NCI-H1417 treated with DMSO at 0.1 percent for 48 hours (cell line): ENCODE measurements around the gene CMTM8.
"Not testable (repeated sequence)": the region's sequence is repeated elsewhere in the genome, so short reads cannot be mapped to it uniquely, and the experiment has no call there.

Experiments used
- DNase-seq: peaks from one replicate; lab custom pipeline; 2025; lab: John Stamatoyannopoulos, UW

Gene CMTM8

DNA sequence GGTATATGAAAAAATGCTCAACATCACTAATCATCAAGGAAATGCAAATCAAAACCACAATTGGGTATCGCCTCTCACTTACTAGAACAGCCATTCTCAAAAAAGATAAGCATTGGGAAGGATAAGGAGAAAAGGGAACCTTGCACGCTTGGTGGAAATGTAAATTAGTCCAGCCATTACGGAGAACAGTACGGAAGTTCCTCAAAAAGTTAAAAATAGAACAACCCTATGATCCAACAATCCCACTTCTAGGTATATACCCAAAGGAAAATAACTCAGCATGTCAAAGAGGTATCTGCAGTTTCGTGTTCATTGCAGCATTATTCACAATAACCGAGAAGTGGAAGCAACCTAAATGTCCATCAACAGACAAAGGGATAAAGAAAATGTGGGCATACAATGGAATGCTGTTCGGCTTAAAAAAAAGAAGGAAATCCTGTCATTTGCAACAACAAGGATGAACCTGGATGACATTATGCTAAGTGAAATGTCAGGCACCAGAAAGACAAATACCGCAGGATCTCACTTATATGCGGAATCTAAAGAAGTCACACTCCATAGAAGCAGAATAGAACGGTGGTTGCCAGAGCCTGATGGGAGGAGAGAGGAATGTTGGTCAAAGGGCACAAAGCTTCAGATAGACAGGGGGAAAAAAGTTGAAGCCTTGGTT lies 141.5 kb downstream of the CMTM8 start:
- no peak for DNase-seq

DNA sequence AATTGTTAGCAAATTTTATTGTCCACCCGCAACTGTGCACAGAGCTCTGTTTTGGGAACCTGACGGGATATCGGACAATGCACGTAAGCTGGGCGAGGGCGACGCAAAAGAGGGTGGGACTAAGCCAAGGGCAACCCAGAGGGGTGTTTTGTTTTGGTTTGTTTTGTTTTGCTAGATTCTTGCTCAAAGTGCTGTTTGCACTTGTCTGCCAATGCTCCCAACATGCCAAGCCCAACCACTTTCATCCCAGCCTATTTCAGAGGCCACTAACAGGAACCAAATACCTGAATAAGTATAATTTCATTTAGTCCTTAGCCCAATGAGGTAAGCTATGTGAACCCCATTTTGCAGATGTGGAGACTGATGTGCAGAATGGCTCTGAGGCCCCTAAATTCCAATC lies 143.4 kb downstream of the CMTM8 start:
- DNase-seq: no peak

DNA sequence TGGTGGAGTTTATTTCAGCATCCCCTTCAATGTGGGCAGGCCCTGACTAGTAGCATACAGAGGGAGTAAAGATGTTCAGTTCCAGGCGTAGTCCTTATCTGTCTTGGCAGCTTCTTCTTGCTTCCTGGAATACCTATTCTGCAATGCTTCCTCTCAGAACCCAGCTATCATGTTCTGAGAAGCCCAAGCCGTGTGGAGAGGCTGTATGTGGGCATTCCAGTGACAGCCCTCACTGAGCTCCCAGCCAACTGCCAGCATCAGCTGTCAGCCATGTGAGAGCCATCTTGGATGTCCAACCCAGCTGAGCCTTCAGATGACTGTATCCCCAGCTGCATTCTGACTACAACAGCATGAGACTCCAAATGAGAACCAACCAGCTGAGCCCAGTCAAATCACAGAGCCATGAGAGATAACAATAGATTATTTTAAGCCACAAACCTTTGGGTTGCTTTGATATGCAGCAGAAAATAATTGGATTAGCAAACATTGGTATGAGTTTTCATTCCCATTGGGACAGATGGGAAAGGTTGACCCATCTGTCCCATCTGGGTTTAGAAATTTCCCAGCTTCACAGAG lies 144.7 kb downstream of the CMTM8 start:
- no peak for DNase-seq

DNA sequence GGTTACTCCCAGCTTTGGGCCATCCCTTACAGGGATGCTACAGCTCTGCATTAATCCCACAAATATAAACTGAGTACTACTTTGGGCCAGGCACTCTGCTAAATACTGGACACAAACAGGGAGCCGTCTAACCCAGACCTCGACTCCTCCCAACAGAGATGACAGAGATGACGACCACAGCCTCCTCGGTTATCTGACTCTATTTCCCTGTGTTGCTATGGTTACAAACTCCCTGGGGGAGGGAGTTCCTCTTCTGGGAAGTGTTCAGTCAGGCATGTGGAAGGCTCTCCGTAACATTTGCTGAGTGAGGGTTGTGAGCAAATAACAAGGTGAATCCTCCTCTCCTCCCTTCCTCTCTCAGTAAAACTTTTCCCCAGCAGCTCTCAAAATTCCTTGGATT lies 146.5 kb downstream of the CMTM8 start:
- no peak for DNase-seq

DNA sequence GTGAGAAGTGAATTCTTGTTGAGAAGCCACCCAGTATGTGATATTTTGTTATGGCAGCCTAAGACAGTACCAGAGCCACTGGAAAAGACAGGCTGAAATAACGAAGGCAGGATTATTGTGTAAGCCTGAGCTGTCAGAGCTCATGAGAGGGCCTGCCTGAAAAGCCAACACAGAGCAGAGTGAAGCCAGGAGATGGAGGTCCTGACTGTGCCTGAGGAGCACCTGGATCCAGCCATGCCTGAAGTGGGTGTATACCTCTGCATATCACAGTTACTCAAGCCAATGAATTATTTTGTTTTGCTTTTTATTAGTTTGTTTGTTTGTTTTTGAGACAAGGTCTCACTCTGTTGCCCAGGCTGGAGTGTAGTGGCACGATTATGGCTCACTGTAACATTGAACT lies 149.0 kb downstream of the CMTM8 start:
- DNase-seq: no peak

DNA sequence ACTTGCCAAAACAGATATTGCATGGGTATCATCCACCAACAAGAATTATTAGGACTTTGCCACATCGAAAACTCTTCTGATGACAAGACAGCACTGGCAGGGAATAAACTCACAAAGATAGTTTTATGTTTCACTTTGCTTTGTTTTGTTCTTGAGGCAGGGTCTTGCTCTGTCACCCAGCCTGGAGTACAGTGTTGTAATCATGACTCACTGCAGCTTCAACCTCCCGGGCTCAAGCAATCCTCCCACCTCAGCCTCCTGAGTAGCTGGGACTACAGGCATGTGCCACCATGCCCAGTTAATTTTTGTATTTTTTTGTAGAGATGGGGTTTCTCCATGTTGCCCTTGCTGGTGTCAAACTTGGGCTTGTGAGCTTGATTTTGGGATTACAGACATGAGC lies 151.1 kb downstream of the CMTM8 start:
- DNase-seq: not testable (repeated sequence)

DNA sequence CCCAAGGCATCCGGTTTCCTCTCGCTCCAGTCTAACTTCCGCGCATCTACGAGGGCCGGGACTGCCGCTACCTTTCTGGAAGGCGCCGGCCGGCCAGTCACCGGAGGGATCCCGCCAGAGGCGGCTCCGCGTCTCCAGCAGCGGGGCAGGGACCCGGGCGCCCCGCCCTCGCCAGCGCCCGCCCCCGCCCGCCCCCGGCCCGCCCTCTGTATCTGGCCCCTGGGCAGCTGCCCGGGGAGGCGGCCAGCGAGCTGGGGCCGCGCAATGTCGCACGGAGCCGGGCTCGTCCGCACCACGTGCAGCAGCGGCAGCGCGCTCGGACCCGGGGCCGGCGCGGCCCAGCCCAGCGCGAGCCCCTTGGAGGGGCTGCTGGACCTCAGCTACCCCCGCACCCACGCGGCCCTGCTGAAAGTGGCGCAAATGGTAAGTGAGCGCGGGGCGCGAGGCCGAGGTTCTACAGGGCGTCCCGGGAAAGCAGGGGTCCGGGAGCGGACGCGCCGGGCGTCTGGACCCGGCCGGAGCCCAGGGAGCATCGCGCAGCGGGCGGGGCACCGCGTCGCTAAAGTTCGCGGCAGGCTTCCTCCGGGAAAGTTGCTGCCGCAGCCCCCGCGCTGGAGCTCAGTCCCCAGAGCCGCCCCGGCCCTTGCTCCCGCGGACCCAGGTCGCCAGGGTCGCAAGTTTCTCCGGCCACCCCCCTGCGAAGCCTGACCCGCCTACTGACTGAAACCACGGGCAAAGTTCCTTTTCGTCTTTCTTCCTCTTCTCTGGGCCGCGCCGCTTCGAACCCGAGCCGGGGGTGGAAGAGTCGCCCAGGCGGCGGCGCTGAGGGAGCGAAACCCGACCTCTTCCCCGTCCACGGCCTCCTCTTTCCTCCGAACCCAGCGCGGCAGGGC lies 153.4 kb downstream of the CMTM8 start, which contains the start of gene CMTM7:
CMTM7 (plus strand) TSS at position 211 of the 893 bp plus-strand sequence; CDS start at position 265, 54 bp downstream.
- DNase-seq: no peak

DNA sequence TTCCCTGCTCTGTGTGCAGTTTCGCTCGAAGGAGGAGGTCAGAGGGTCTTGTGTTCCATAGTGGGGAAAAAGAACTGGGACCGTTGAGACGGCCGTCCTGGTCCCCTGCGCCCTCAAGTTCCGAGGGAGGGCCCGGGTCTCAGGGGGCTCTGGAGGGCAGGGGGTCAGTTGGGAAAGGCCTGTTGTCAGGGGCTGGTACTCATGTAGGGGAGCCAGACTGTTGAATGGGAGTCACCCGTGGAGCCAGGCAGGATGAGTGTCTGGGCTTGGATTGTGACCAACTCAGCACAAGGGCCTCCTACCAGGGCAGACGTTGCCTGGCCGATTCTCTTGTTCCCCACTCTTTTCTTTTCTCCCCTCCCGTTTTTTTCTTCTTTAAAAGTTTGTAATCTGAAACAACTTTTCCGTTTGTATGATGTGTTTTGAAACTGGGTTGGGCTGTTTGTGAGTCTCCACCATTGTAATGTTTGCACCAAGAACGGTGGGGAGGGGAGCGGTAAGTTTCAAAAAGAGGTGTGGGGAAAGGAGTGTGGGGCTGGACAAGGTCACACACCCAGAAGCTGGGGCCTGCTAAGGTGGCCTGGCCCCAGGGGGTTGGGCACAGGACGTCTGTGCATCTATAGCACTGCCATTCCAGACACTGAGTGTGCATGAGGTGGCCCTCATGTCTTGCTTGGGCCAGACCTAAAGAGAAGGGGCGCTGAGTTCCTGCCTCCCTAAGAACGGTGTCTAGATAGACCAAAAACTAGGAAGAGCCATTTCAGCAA lies 154.2 kb downstream of the CMTM8 start:
- DNase-seq: no peak

DNA sequence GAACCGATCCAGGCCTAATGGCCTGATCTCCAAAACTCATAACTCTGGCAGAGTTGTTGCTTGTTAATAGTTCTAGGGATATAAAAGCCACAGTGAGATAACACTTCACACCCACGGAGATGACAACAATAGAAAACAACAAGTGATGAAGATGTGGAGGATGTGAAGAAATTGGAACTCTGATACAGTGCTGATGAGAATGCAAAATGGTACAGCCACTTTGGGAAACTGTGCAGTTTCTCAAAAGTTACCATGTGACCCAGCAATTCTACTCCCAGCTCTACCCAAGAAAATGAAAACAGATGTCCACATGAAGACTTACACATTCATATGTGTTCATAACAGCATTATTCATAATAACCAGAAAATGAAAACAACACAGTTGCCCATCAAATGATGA lies 157.0 kb downstream of the CMTM8 start:
- DNase-seq: no peak

DNA sequence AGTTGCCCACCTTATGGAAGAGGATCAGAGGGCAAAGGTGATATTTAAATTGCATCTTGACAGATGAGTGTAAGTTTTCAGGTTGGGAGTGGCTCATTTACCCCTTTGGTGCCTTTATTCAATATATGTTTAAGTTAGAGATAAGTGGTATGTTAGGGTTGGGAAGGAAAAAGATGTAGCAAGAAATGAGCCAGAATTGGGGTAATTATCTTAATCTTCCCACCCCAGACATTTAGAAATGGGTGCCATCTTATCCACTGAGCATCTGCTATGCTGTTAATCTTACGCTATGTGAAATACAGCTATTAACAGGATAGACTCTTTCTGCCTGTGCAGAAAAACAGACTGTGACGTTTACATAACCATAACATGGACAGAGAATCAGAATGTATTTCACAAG lies 159.5 kb downstream of the CMTM8 start:
- no peak for DNase-seq

DNA sequence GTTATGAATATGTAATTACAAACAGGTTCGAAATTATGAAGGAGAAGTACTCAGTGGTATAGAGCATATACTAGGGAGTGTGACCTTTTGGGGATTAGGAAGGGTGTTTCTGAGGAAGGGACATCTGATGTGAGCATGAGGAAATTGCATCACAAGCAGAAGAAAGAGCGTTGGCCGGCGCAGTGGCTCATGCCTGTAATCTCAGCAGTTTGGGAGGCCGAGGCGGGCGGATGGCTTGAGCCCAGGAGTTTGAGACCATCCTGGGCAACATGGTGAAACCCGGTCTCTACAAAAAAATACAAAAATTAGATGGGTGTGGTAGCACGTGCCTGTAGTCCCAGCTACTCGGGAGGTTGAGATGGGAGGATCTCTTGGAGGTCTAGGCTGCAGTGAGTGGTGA lies 160.1 kb downstream of the CMTM8 start:
- DNase-seq: no peak

DNA sequence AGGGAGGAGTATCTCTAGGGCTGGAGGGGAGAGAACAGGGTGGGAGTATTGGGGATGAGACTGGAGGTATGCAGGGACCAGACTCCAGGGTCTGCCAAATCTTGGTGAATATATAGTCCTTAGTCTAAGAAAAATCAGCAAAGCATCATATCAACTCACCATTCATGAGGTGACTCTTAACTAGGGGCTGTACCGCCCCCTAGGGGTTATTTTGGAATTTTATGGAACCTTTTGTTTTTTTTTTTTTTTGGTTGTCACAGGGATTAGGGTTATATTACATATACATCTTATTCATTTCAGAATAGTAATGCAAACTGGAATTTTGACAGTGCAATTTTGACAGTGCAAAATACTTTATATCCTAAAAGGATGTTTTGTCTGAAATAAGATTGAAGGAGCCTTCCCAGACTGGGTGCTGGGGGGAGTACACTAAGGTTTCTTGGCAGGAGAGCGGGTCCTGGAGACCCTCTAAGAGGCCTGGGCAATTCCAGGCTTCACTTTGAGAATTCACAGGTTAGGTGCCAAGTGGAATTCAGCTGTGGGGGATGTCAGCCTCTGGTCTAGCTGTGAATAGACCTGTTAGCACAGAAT lies 160.6 kb downstream of the CMTM8 start:
- DNase-seq: no peak

DNA sequence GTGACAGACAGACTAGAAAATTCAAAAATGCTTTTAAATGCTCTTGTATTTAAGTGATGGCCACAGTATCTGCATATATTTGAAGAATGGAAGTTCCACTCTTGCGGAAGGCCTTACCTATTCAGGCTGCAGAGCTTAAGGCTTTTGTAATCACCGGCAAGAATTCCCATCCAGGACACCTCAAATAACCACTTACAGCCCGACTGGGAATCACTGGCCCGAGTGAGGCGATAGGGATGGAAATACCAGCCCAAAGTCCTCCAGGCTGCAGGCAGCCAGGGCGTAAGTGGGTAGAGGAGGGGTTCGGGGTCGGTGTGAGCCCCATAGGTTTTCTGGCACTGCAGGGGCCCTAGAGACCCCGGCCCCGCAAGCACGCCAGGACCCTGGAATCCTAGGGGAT lies 162.6 kb downstream of the CMTM8 start:
- DNase-seq: no peak

DNA sequence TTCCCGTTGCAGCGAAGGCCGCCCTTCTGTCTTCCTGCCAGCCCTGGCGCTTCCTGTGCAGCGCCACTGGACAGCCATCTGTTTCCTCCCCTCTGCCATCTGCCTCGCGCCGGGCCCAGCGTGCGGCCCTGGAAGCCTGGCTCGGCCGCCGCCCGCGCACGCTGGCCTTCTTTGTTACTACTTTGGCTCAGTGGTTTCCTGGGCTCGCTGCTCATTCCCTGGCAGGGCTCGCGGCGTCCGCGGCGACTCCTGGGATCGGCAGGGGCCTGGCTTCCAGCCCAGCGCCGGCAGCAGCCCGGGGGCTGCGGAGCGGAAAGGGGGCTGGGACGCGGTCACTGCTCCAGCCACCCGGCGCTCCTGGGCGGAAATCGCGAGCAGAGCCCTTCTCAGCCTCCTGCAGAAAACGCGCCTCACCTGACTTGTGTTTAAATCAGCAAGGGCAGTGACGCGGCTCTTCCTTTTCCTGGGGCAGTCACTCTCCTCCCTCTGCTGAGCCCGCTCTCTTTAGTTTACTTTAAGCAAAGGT lies 163.1 kb downstream of the CMTM8 start:
- no peak for DNase-seq

DNA sequence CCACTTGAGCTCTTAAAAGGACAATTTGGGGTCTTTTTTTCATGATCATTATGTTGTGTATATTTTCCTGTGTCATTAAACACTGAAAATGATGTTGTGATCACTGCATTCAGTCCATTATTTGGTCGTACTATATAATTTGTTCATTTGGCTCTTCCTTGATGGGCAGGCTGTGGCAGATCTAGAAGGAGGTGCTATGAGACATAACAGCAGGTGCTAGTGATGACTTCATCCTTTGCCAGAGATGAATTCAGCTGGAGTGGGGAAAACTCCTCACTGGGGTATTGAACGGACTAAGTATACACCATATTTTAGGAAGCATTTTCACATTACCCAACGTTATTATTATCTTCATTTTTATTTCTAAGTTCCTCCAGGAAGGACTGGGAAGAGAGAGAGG lies 165.2 kb downstream of the CMTM8 start:
- peak; percentile 6 for DNase-seq

DNA sequence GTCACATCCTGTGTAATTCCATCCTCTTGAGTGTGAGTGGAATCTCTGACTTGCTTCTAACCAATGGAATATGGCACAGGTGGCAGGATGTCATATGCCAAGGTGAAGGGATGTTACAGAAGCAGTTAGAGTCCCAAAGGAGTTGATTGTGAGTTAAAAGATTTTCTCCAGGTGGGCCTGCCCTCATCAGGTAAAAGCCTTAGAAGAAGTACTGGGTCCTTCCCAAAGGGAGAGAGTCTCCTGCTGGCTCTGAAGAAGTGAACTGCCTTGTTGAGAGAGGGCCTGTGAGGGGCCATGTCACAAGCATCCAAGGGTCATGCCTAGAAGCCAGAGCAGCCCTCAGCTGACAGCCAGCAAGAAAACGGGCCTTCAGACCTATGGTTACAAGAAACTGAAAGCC lies 166.2 kb downstream of the CMTM8 start:
- no peak for DNase-seq

DNA sequence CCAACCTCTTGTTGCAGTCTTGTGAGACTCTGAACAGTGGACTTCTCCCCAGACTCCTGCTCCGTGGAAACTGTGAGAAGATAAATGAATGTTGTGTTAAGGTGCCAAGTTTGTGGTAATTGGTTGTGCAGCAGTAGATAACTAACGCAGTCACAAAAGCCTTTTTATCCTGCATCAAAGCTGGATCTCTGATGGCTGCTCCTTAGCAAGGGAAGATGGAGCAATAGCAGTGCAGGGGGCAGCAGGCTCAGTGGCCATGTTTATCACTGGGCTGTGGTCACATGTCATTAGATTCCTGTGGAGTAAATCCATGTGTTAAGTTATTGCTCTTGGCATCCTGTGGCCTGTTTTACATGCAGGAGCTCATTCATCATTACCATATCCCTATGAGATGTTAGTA lies 166.7 kb downstream of the CMTM8 start:
- DNase-seq: no peak

DNA sequence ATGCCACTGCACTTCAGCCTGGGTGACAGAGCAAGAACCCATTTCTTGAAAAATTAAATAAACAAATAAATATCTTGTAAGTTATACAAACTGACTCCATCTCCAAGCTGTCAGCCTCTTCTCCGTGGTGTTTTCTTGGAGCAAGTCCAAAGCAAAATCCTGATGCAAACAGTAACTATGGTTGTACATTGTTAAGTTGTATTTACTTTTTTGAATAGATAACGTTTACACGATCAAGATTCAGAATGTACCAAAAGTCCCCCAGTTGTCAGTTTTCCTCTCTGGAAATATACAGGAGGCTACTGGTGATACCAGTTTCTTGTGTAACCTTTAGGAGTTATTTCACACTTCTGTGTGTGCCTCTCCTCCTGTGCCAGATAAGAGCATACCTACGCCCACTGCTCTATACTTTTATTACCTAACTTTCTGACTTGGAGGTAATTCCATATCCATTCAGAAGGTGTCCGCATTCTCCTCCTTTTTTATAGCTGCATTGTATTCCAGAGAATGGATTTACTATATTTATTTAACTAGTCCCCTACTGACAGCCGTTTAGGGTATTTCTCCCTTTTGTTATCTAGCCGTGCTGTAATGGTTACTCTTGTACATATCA lies 167.3 kb downstream of the CMTM8 start:
- no peak for DNase-seq

DNA sequence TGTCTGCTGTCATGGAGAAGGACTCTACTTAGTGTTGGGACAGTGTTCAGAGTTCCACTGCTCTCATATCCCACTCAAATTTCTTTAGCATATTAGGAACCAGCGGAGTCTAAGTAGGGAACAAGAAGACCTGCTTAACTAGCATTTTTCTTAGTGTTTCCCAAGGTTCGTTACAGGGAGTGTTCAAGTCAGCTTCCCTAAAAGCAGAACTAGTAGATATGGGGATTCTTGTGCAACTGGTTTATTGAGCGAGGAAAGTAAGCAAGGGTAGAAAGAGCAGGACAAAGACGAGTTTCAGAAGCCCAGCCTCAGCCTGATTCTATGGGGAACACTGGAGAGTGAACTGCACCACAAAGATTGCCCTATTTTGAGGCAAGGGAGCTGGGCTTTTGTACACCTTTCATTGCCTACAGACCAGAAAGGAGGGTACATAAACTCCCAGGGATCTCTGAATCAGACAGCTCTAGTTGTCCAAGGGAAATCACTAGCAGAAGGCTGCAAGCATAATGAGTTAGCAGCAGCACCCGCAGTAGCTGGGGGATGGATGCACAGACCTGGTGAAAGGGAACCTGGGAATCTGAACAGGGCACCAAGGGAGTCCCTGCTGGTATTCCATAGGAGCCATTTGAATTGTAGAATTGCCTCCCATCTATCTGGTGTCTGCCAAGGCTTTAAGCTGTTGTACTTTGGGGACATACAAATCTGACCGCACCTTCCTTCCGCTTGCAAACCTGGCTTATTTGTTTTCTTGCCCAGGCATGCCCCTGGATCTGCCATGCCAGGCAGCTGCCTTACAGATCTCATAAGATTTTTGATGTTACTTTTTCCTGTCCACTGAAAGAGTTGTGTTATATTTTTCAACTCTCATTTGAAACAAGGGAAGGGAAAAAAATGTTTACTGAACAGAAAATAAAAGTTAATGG lies 168.3 kb downstream of the CMTM8 start:
- peak; percentile 4 for DNase-seq
